GM12892 (cell line): Measurements from ENCODE around the gene RAB29.

Experiments
- POLR2A ChIP-seq: IDR thresholded peaks from 2 replicates; pipeline ENCODE4 v1.6.1; 2011; ENCODE audit warnings: low read depth, low read length, control low read depth
- POLR2AphosphoS5 ChIP-seq: IDR thresholded peaks from 2 replicates; pipeline ENCODE4 v1.6.1; 2011; ENCODE audit warnings: low read depth, low read length, control low read depth
- TAF1 ChIP-seq: IDR thresholded peaks from 2 replicates; pipeline ENCODE4 v1.6.1; 2011; ENCODE audit warnings: low read depth, mild to moderate bottlenecking, control low read depth, low read length, borderline replicate concordance

GRCh38 chr1:205726619-205727125, 48.6 kb downstream of the RAB29 start:
- TF ChIP-seq POLR2A (no peak), POLR2AphosphoS5 (no peak), TAF1 (no peak)
